ENCODE measurements around the gene GUCA2A. TPM values are rescaled to one million over a fixed set of nuclear protein-coding genes. Genes with fewer than 3 reads are reported as not detected.

GUCA2A gene
- total RNA-seq, 4 donors from 2014 or later = 3.2 to 2,017 (median 1,376) TPM

DNA sequence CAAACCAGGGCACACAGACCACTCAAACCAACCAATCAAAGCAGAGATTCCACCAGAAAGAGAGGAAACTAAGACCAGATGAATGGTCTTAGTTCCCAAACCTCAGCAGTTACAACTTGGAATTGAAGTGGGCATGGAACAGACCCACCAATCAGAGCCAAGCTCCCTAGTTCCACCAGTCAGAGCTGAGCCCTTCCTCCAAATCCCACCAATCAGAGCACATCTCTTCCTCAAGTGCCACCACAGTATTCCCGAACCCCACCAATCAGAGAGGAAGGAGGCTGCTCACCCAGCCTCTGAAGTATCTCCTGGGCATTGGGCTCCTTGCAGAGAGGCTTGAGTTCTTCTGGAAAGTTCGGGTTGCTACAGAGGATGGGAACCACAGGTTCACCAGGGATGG is 1.4 kb downstream of the GUCA2A start:
- Histone ChIP-seq H3K27me3 (no peaks in the 10 kb centered on the region), H3K4me3 (peak overlapping the region in 1 of 4 donors; percentile 35), H3K27ac (peak overlapping the region in 1 of 4 donors; percentile 12), H3K9me3 (peaks cover 9 to 12% of the 10 kb centered on the region in 2 donors), H3K36me3 (no peaks in the 10 kb centered on the region), H3K4me1 (peaks cover 3 to 27% (median 24%) of the 10 kb centered on the region in 4 donors)
- 77% methylated on average over 2 of the region's 2 CpGs; no CpG with 5 or more reads in 1 of the 2 donors for WGBS, 2 donors (ENCODE audit: low coverage in 1 of 2)
- intact Hi-C loops (cut with DNase I; ENCODE audit: low total_unique reads) = no loop called here
- in situ Hi-C loops (cut with MboI; ENCODE audit: low pct_ligation_motif_present in 1 of 4, low pct_unique_long_range_greater_than_20kb in 1 of 4, low sequenced_read_pairs in 3 of 4) = no loop called here
- no peak for TF ChIP-seq EP300 (IDR thresholded peaks at IDR 0.05; ENCODE audit: low read depth)
- TF ChIP-seq, protein P1, sequence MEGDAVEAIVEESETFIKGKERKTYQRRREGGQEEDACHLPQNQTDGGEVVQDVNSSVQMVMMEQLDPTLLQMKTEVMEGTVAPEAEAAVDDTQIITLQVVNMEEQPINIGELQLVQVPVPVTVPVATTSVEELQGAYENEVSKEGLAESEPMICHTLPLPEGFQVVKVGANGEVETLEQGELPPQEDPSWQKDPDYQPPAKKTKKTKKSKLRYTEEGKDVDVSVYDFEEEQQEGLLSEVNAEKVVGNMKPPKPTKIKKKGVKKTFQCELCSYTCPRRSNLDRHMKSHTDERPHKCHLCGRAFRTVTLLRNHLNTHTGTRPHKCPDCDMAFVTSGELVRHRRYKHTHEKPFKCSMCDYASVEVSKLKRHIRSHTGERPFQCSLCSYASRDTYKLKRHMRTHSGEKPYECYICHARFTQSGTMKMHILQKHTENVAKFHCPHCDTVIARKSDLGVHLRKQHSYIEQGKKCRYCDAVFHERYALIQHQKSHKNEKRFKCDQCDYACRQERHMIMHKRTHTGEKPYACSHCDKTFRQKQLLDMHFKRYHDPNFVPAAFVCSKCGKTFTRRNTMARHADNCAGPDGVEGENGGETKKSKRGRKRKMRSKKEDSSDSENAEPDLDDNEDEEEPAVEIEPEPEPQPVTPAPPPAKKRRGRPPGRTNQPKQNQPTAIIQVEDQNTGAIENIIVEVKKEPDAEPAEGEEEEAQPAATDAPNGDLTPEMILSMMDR (IDR thresholded peaks at IDR 0.05) = no peak
- no peak for TF ChIP-seq POLR2A (IDR thresholded peaks at IDR 0.05)
- TF ChIP-seq POLR2AphosphoS5 (IDR thresholded peaks at IDR 0.05) = no peak
- no peak for DNase-seq

GRCh38 chr1:42162181-42162580 is 2.4 kb downstream of the GUCA2A start:
- no peak for DNase-seq
- Histone ChIP-seq H3K4me3 (no peak overlapping the region), H3K4me1 (peaks cover 3 to 26% (median 24%) of the 10 kb centered on the region in 4 donors), H3K27me3 (no peaks in the 10 kb centered on the region), H3K9me3 (peaks cover 9 to 12% of the 10 kb centered on the region in 2 donors), H3K36me3 (no peaks in the 10 kb centered on the region), H3K27ac (peak overlapping the region in 1 of 4 donors; percentile 4)
- in situ Hi-C loops (cut with MboI; ENCODE audit: low pct_ligation_motif_present in 1 of 4, low pct_unique_long_range_greater_than_20kb in 1 of 4, low sequenced_read_pairs in 3 of 4) = no loop called here
- TF ChIP-seq, protein P1 (IDR thresholded peaks at IDR 0.05) = no peak
- intact Hi-C loops (cut with DNase I; ENCODE audit: low total_unique reads) = no loop called here
- whole genome bisulfite sequencing, 2 donors (ENCODE audit: low coverage in 1 of 2) = 67 to 100% methylated on average over 2 to 4 of the region's 5 CpGs

DNA sequence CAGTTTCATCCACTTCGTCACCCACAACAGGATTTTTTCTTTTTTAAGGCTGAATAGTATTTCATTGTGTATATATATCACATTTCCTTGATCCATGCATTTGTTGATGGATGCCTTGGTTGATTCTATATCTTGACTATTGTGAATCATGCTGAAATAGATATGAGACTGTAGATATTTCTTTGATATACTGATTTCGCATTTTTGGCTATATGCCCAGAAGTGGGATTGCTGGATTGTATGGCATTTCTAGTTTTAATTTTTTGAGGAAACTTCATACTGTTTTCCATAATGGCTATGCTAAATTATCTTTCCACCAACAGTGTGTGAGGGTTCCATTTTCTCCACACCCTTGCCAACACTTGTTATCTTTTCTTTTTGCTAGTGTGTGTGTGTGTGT is 6.4 kb downstream of the GUCA2A start:
- Histone ChIP-seq H3K36me3 (no peaks in the 10 kb centered on the region), H3K27me3 (no peaks in the 10 kb centered on the region), H3K4me1 (peaks cover 0 to 15% (median 8%) of the 10 kb centered on the region in 4 donors), H3K27ac (no peak overlapping the region), H3K9me3 (peaks cover 9 to 12% of the 10 kb centered on the region in 2 donors), H3K4me3 (no peak overlapping the region)
- in situ Hi-C loops (cut with MboI; ENCODE audit: low pct_ligation_motif_present in 1 of 4, low pct_unique_long_range_greater_than_20kb in 1 of 4, low sequenced_read_pairs in 3 of 4) = no loop called here
- 83 to 87% methylated on average over 1 to 2 of the region's 2 CpGs for WGBS, 2 donors (ENCODE audit: low coverage in 1 of 2)
- TF ChIP-seq POLR2A (IDR thresholded peaks at IDR 0.05) = no peak
- no peak for TF ChIP-seq POLR2AphosphoS5 (IDR thresholded peaks at IDR 0.05)
- TF ChIP-seq, protein P1 (IDR thresholded peaks at IDR 0.05) = no peak
- no peak for TF ChIP-seq EP300 (IDR thresholded peaks at IDR 0.05; ENCODE audit: low read depth)
- intact Hi-C loops (cut with DNase I; ENCODE audit: low total_unique reads) = no loop called here
- no peak for DNase-seq

DNA sequence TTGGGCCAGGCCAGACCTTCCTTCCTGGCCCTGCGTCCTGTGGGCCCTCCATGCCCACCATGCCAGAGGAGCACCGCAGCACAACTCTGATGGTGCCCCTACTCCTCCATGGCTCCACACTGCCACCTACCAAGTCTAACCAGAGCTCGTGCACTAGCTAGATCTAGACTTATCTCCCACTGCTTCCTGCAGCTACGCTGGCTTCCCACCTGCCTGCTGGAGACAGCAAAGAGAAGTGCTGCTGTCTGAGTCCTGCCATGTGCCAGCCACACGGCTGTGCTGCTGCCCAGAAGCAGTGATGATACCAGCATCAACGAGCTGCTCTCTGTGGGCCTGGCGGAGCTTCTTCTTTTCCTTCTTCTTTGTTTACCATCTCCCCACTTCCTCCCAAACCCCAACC is 6.9 kb downstream of the GUCA2A start:
- intact Hi-C loops (cut with DNase I; ENCODE audit: low total_unique reads) = no loop called here
- no peak for DNase-seq
- peaks cover 9 to 12% of the 10 kb centered on the region in 2 donors for H3K9me3 ChIP-seq
- H3K4me1 ChIP-seq = peaks cover 0 to 16% (median 7%) of the 10 kb centered on the region in 4 donors
- 51 to 60% methylated on average over 3 to 7 of the region's 7 CpGs for WGBS, 2 donors (ENCODE audit: low coverage in 1 of 2)
- in situ Hi-C loops (cut with MboI; ENCODE audit: low pct_ligation_motif_present in 1 of 4, low pct_unique_long_range_greater_than_20kb in 1 of 4, low sequenced_read_pairs in 3 of 4) = no loop called here
- H3K36me3 ChIP-seq = no peaks in the 10 kb centered on the region
- no peaks in the 10 kb centered on the region for H3K27me3 ChIP-seq
- H3K27ac ChIP-seq = no peak overlapping the region
- TF ChIP-seq, protein P1 (IDR thresholded peaks at IDR 0.05) = no peak
- no peak for TF ChIP-seq POLR2A (IDR thresholded peaks at IDR 0.05)
- TF ChIP-seq POLR2AphosphoS5 (IDR thresholded peaks at IDR 0.05) = no peak
- TF ChIP-seq EP300 (IDR thresholded peaks at IDR 0.05; ENCODE audit: low read depth) = no peak
- no peak overlapping the region for H3K4me3 ChIP-seq

All from transverse colon (tissue), 4 donors.